ENCODE results near the gene SGIP1. TPM values are rescaled to one million over a fixed set of nuclear protein-coding genes. Genes with fewer than 3 reads are reported as not detected.

Gene SGIP1
- total RNA-seq, 1 experiment from 2014 or later, result not detected

DNA sequence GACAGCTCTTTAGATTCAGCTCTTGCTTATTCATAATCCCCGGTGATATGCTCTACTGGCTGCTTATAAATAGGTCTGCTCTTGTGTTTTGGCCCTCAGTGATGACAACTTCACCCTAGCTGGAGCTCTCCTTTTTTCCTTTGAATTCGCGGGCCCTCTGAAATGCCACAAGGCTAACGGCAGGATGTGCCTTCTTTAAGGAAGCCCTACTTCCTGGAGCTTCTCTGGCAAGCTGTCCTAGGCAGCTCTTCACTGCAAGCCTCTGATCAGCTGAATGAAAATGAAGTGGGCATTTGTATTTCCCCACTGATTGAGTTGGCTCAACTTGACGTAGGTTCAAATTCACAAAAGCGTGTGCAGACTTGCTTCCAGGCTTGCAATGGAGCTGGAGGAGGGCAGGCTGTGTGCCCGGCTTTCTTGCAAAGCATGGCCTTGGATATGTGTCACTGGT lies 22.2 kb downstream of the SGIP1 start:
- Histone ChIP-seq H3K36me3 (ENCODE audit: control insufficient read depth, insufficient read depth, low read length) (no peaks in the 10 kb centered on the region), H3K4me3 (ENCODE audit: low read depth, low read length) (no peak overlapping the region), H3K9me3 (no peaks in the 10 kb centered on the region), H3K4me1 (no peaks in the 10 kb centered on the region), H3K27me3 (replicated peaks; ENCODE audit: control insufficient read depth, insufficient read depth, low read length) (no peaks in the 10 kb centered on the region)
- no peak for DNase-seq
- intact Hi-C loops (cut with micrococcal nuclease; ENCODE audit: unreplicated experiment), result no loop called here
- H3K36me3 Mint-ChIP-seq (ENCODE audit: insufficient read depth, unreplicated experiment), result no peaks in the 10 kb centered on the region
- no peak overlapping the region for H3K27ac Mint-ChIP-seq (ENCODE audit: unreplicated experiment)
- TF ChIP-seq, protein P1, sequence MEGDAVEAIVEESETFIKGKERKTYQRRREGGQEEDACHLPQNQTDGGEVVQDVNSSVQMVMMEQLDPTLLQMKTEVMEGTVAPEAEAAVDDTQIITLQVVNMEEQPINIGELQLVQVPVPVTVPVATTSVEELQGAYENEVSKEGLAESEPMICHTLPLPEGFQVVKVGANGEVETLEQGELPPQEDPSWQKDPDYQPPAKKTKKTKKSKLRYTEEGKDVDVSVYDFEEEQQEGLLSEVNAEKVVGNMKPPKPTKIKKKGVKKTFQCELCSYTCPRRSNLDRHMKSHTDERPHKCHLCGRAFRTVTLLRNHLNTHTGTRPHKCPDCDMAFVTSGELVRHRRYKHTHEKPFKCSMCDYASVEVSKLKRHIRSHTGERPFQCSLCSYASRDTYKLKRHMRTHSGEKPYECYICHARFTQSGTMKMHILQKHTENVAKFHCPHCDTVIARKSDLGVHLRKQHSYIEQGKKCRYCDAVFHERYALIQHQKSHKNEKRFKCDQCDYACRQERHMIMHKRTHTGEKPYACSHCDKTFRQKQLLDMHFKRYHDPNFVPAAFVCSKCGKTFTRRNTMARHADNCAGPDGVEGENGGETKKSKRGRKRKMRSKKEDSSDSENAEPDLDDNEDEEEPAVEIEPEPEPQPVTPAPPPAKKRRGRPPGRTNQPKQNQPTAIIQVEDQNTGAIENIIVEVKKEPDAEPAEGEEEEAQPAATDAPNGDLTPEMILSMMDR (IDR thresholded peaks at IDR 0.05; ENCODE audit: insufficient read depth in 1 of 2, low read depth in 1 of 2, low read length in 1 of 2, severe bottlenecking in 1 of 2, unreplicated experiment in 1 of 2), result no peak
- H3K27me3 Mint-ChIP-seq (ENCODE audit: insufficient read depth, unreplicated experiment), result no peaks in the 10 kb centered on the region
- CTCF ChIA-PET, result no interaction called here
- POLR2A ChIA-PET, result no interaction called here
- no peaks in the 10 kb centered on the region for H3K4me1 Mint-ChIP-seq (ENCODE audit: low read depth, unreplicated experiment)
- no peak overlapping the region for H3K4me3 Mint-ChIP-seq (ENCODE audit: unreplicated experiment)
- H3K9me3 Mint-ChIP-seq (ENCODE audit: unreplicated experiment), result no peaks in the 10 kb centered on the region
- no TSS peak for BruUV-seq (replicated peaks)

DNA sequence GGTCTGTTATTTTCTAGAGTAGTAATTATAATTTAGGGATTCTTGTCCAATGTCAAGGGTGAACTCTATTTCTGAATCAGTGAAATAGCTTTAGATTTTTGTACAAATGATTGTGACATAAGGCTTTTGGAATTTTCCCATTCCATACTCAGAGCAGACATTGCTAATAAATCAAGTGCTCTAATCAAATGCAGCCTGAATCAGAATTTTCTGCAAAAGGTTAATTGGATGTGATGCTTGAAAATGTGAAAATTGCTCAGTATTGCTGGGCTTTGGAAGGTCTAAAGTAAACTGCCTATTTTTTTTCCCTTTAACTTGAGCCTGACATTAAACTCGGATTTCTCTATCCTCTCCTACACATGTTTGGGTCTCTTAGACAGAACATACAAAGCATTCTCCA lies 23.2 kb downstream of the SGIP1 start:
- H3K9me3 ChIP-seq, result no peaks in the 10 kb centered on the region
- Mint-ChIP-seq H3K4me3 (ENCODE audit: unreplicated experiment) (no peak overlapping the region), H3K4me1 (ENCODE audit: low read depth, unreplicated experiment) (no peaks in the 10 kb centered on the region), H3K9me3 (ENCODE audit: unreplicated experiment) (no peaks in the 10 kb centered on the region), H3K27ac (ENCODE audit: unreplicated experiment) (no peak overlapping the region), H3K27me3 (ENCODE audit: insufficient read depth, unreplicated experiment) (no peaks in the 10 kb centered on the region), H3K36me3 (ENCODE audit: insufficient read depth, unreplicated experiment) (no peaks in the 10 kb centered on the region)
- ChIA-PET CTCF (no interaction called here), POLR2A (no interaction called here)
- no peaks in the 10 kb centered on the region for H3K36me3 ChIP-seq (ENCODE audit: control insufficient read depth, insufficient read depth, low read length)
- no peak for DNase-seq
- no peaks in the 10 kb centered on the region for H3K4me1 ChIP-seq
- TF ChIP-seq, protein P1 (IDR thresholded peaks at IDR 0.05; ENCODE audit: insufficient read depth in 1 of 2, low read depth in 1 of 2, low read length in 1 of 2, severe bottlenecking in 1 of 2, unreplicated experiment in 1 of 2), result no peak
- no peak overlapping the region for H3K4me3 ChIP-seq (ENCODE audit: low read depth, low read length)
- no TSS peak for BruUV-seq (replicated peaks)
- H3K27me3 ChIP-seq (replicated peaks; ENCODE audit: control insufficient read depth, insufficient read depth, low read length), result no peaks in the 10 kb centered on the region
- intact Hi-C loops (cut with micrococcal nuclease; ENCODE audit: unreplicated experiment), result no loop called here

DNA sequence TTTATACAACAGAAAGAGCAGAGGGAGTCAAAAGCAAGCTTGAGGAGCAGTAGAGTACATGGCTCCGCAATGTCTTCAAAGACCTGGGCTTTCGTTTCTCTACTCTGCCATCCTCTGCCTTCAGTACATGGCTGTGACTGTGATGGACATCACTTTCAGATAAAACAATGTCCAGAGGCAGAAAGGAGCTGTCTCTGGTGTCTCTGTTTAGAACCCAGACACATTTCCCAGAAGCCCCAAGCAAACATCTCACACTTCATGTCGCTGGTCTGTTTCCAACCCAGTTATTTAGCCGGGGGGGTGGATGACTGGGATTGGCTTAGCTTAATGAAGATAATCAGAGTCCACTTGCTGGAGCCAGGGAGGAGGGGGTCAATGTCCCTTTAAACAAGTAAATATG lies 25.6 kb downstream of the SGIP1 start:
- TF ChIP-seq, protein P1 (IDR thresholded peaks at IDR 0.05; ENCODE audit: insufficient read depth in 1 of 2, low read depth in 1 of 2, low read length in 1 of 2, severe bottlenecking in 1 of 2, unreplicated experiment in 1 of 2), result no peak
- ChIA-PET CTCF (no interaction called here), POLR2A (no interaction called here)
- H3K36me3 Mint-ChIP-seq (ENCODE audit: insufficient read depth, unreplicated experiment), result no peaks in the 10 kb centered on the region
- no TSS peak for BruUV-seq (replicated peaks)
- no peaks in the 10 kb centered on the region for H3K9me3 Mint-ChIP-seq (ENCODE audit: unreplicated experiment)
- H3K4me1 ChIP-seq, result no peaks in the 10 kb centered on the region
- no peak overlapping the region for H3K27ac Mint-ChIP-seq (ENCODE audit: unreplicated experiment)
- H3K27me3 Mint-ChIP-seq (ENCODE audit: insufficient read depth, unreplicated experiment), result no peaks in the 10 kb centered on the region
- H3K9me3 ChIP-seq, result no peaks in the 10 kb centered on the region
- no peak overlapping the region for H3K4me3 ChIP-seq (ENCODE audit: low read depth, low read length)
- H3K4me1 Mint-ChIP-seq (ENCODE audit: low read depth, unreplicated experiment), result no peaks in the 10 kb centered on the region
- no peak for DNase-seq
- intact Hi-C loops (cut with micrococcal nuclease; ENCODE audit: unreplicated experiment), result no loop called here
- no peaks in the 10 kb centered on the region for H3K36me3 ChIP-seq (ENCODE audit: control insufficient read depth, insufficient read depth, low read length)
- H3K4me3 Mint-ChIP-seq (ENCODE audit: unreplicated experiment), result no peak overlapping the region
- no peaks in the 10 kb centered on the region for H3K27me3 ChIP-seq (replicated peaks; ENCODE audit: control insufficient read depth, insufficient read depth, low read length)

All from Caco-2 (cell line).